Measurements from ENCODE around the gene RPS6KL1.

RPS6KL1 gene

GRCh38 chr14:74954232-74954946 is 31.3 kb upstream of the RPS6KL1 start:
- Histone ChIP-seq H3K79me2 (ENCODE audit: low read length) (no peaks in the 10 kb centered on the region), H3K9ac (ENCODE audit: low read length) (no peak overlapping the region), H3K27ac (ENCODE audit: low read length) (no peak overlapping the region), H3K9me2 (replicated peaks; ENCODE audit: insufficient read depth, low read length) (no peaks in the 10 kb centered on the region), H2AFZ (ENCODE audit: low read length) (no peak overlapping the region), H3K9me3 (replicated peaks; ENCODE audit: insufficient read depth, low read length) (no peaks in the 10 kb centered on the region), H3F3A (ENCODE audit: insufficient read depth, low read length) (no peaks in the 10 kb centered on the region), H3K4me1 (ENCODE audit: low read length) (no peaks in the 10 kb centered on the region), H3K4me3 (ENCODE audit: low read length) (no peak overlapping the region), H3K4me2 (ENCODE audit: low read depth, low read length) (no peak overlapping the region), H3K27me3 (replicated peaks; ENCODE audit: insufficient read depth, low read length) (no peaks in the 10 kb centered on the region), H3K36me3 (replicated peaks; ENCODE audit: insufficient read depth, low read length) (no peaks in the 10 kb centered on the region), H4K20me1 (ENCODE audit: insufficient read depth, low read length) (no peaks in the 10 kb centered on the region)
- TF ChIP-seq EZH2 (optimal IDR thresholded peaks at IDR 0.05; ENCODE audit: low read depth, low read length) (no peak), EZH2phosphoT487 (IDR thresholded peaks at IDR 0.05; ENCODE audit: low read length) (no peak)
- TF ChIP-seq, protein P1, sequence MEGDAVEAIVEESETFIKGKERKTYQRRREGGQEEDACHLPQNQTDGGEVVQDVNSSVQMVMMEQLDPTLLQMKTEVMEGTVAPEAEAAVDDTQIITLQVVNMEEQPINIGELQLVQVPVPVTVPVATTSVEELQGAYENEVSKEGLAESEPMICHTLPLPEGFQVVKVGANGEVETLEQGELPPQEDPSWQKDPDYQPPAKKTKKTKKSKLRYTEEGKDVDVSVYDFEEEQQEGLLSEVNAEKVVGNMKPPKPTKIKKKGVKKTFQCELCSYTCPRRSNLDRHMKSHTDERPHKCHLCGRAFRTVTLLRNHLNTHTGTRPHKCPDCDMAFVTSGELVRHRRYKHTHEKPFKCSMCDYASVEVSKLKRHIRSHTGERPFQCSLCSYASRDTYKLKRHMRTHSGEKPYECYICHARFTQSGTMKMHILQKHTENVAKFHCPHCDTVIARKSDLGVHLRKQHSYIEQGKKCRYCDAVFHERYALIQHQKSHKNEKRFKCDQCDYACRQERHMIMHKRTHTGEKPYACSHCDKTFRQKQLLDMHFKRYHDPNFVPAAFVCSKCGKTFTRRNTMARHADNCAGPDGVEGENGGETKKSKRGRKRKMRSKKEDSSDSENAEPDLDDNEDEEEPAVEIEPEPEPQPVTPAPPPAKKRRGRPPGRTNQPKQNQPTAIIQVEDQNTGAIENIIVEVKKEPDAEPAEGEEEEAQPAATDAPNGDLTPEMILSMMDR (IDR thresholded peaks at IDR 0.05; ENCODE audit: low read length): no peak
- DNase-seq: no peak

GRCh38 chr14:74953686-74954085 is 30.6 kb upstream of the RPS6KL1 start:
- Histone ChIP-seq H4K20me1 (ENCODE audit: insufficient read depth, low read length) (no peaks in the 10 kb centered on the region), H3K9me2 (replicated peaks; ENCODE audit: insufficient read depth, low read length) (no peaks in the 10 kb centered on the region), H3K4me3 (ENCODE audit: low read length) (no peak overlapping the region), H3F3A (ENCODE audit: insufficient read depth, low read length) (no peaks in the 10 kb centered on the region), H3K9ac (ENCODE audit: low read length) (no peak overlapping the region), H3K27ac (ENCODE audit: low read length) (no peak overlapping the region), H2AFZ (ENCODE audit: low read length) (no peak overlapping the region), H3K4me1 (ENCODE audit: low read length) (no peaks in the 10 kb centered on the region), H3K27me3 (replicated peaks; ENCODE audit: insufficient read depth, low read length) (no peaks in the 10 kb centered on the region), H3K79me2 (ENCODE audit: low read length) (no peaks in the 10 kb centered on the region), H3K4me2 (ENCODE audit: low read depth, low read length) (no peak overlapping the region), H3K9me3 (replicated peaks; ENCODE audit: insufficient read depth, low read length) (no peaks in the 10 kb centered on the region), H3K36me3 (replicated peaks; ENCODE audit: insufficient read depth, low read length) (no peaks in the 10 kb centered on the region)
- TF ChIP-seq, protein P1 (IDR thresholded peaks at IDR 0.05; ENCODE audit: low read length): no peak
- no peak for TF ChIP-seq EZH2phosphoT487 (IDR thresholded peaks at IDR 0.05; ENCODE audit: low read length)
- no peak for TF ChIP-seq EZH2 (optimal IDR thresholded peaks at IDR 0.05; ENCODE audit: low read depth, low read length)
- DNase-seq: no peak

DNA sequence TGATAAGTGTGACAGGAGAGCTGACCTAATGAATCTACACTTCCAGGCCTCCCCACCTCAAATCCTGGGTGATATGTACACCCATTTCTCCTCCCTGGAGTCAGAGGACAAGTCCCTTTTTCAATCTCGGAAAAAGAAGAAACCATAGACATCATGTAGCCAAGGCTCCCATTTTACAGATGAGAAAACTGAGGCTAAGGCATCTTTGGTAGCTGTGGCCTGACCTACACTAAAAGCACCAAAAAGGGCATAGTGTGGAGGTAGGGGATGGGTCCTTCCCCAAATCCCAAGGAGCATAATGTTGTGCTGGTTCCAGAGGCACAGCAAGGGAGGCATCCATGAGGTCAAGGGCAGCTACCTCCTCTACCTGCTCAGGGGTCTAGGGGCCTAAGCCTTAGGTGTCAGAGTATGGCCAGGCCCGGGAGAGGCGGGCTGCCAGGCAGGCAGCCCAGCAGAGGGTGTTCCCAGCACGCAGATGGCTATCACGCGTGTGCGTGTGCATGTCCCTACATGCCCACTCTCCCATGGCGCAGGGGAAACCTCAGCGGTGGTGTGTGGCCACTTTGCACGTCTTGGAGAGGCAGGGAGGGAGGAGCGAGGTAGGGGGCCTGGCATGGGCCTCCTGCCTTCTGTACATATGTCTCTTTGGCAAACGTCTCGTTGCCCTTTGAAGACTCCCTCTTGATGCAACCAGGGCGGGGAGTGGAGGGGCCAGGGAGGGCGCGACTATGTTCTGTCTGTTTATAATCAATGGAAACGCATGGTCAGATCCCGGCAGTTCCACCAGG is 29.8 kb upstream of the RPS6KL1 start:
- H3K4me3 ChIP-seq (ENCODE audit: low read length): no peak overlapping the region
- no peaks in the 10 kb centered on the region for H3K9me3 ChIP-seq (replicated peaks; ENCODE audit: insufficient read depth, low read length)
- TF ChIP-seq, protein P1 (IDR thresholded peaks at IDR 0.05; ENCODE audit: low read length): no peak
- no peak for TF ChIP-seq EZH2 (optimal IDR thresholded peaks at IDR 0.05; ENCODE audit: low read depth, low read length)
- TF ChIP-seq EZH2phosphoT487 (IDR thresholded peaks at IDR 0.05; ENCODE audit: low read length): no peak
- no peaks in the 10 kb centered on the region for H3K9me2 ChIP-seq (replicated peaks; ENCODE audit: insufficient read depth, low read length)
- H2AFZ ChIP-seq (ENCODE audit: low read length): no peak overlapping the region
- H3K27me3 ChIP-seq (replicated peaks; ENCODE audit: insufficient read depth, low read length): no peaks in the 10 kb centered on the region
- no peaks in the 10 kb centered on the region for H4K20me1 ChIP-seq (ENCODE audit: insufficient read depth, low read length)
- no peaks in the 10 kb centered on the region for H3K4me1 ChIP-seq (ENCODE audit: low read length)
- no peak overlapping the region for H3K4me2 ChIP-seq (ENCODE audit: low read depth, low read length)
- H3K36me3 ChIP-seq (replicated peaks; ENCODE audit: insufficient read depth, low read length): no peaks in the 10 kb centered on the region
- no peak for DNase-seq
- H3F3A ChIP-seq (ENCODE audit: insufficient read depth, low read length): no peaks in the 10 kb centered on the region
- no peak overlapping the region for H3K9ac ChIP-seq (ENCODE audit: low read length)
- no peak overlapping the region for H3K27ac ChIP-seq (ENCODE audit: low read length)
- H3K79me2 ChIP-seq (ENCODE audit: low read length): no peaks in the 10 kb centered on the region
